Osteocyte (in vitro differentiated cells): Measurements from ENCODE around the gene CCR2. TPM values are rescaled to one million over a fixed set of nuclear protein-coding genes. Genes with fewer than 3 reads are reported as not detected.

Source experiments
- DNase-seq: peaks from one replicate; pipeline ENCODE4 v3.0.0; 2021; ENCODE audit warnings: mixed read lengths; ENCODE audit not compliant: unreplicated experiment; ENCODE audit errors: extremely low spot score
- H3K27ac Mint-ChIP-seq: one replicate; pipeline ENCODE4 v1.8.0; 2021; ENCODE audit warnings: mild to moderate bottlenecking, mixed read lengths; ENCODE audit not compliant: unreplicated experiment
- H3K27me3 Mint-ChIP-seq: one replicate; pipeline ENCODE4 v1.8.0; 2021; ENCODE audit warnings: mixed read lengths; ENCODE audit not compliant: unreplicated experiment
- H3K36me3 Mint-ChIP-seq: one replicate; pipeline ENCODE4 v1.8.0; 2021; ENCODE audit warnings: mixed read lengths; ENCODE audit not compliant: unreplicated experiment
- H3K4me1 Mint-ChIP-seq: one replicate; pipeline ENCODE4 v1.8.0; 2021; ENCODE audit warnings: mixed read lengths; ENCODE audit not compliant: unreplicated experiment
- H3K4me3 Mint-ChIP-seq: one replicate; pipeline ENCODE4 v1.8.0; 2021; ENCODE audit warnings: mild to moderate bottlenecking, moderate library complexity, mixed read lengths; ENCODE audit not compliant: unreplicated experiment
- H3K9me3 Mint-ChIP-seq: one replicate; pipeline ENCODE4 v1.8.0; 2021; ENCODE audit warnings: mixed read lengths; ENCODE audit not compliant: unreplicated experiment
- CTCF ChIP-seq: fragments of 200-600 bp; sonication (generic); IDR thresholded peaks from 2 replicates; pipeline ENCODE4 v1.5.0; 2021; ENCODE audit warnings: antibody characterized with exemption, mild to moderate bottlenecking, moderate library complexity
- total RNA-seq: library from RNA; stranded (reverse); gene quantifications from 2 replicates; pipeline ENCODE4 v1.2.1, GENCODE V29; 2021

CCR2 gene
- total RNA-seq, 1 donor from 2014 or later, result not detected

- DNase-seq, result no peak
- Mint-ChIP-seq H3K4me1 (no peaks in the 10 kb centered on the region), H3K4me3 (no peak overlapping the region), H3K36me3 (no peaks in the 10 kb centered on the region), H3K27me3 (peaks cover 21% of the 10 kb centered on the region), H3K9me3 (peaks cover 3% of the 10 kb centered on the region), H3K27ac (no peak overlapping the region)
- no peak for TF ChIP-seq CTCF
Observed at GRCh38 chr3:46334741-46335478, 19.0 kb upstream of the CCR2 start.

GRCh38 chr3:46335541-46335940 lies 18.4 kb upstream of the CCR2 start:
- no peaks in the 10 kb centered on the region for H3K36me3 Mint-ChIP-seq
- no peak overlapping the region for H3K27ac Mint-ChIP-seq
- no peak for TF ChIP-seq CTCF
- DNase-seq, result no peak
- H3K4me1 Mint-ChIP-seq, result no peaks in the 10 kb centered on the region
- H3K9me3 Mint-ChIP-seq, result peaks cover 3% of the 10 kb centered on the region
- peaks cover 21% of the 10 kb centered on the region for H3K27me3 Mint-ChIP-seq
- no peak overlapping the region for H3K4me3 Mint-ChIP-seq

GRCh38 chr3:46337911-46338310 lies 16.0 kb upstream of the CCR2 start:
- Mint-ChIP-seq H3K4me1 (no peaks in the 10 kb centered on the region), H3K27me3 (peaks cover 14% of the 10 kb centered on the region), H3K4me3 (no peak overlapping the region), H3K36me3 (no peaks in the 10 kb centered on the region), H3K9me3 (peaks cover 3% of the 10 kb centered on the region), H3K27ac (no peak overlapping the region)
- no peak for DNase-seq
- TF ChIP-seq CTCF, result no peak

- H3K27me3 Mint-ChIP-seq, result peaks cover 14% of the 10 kb centered on the region
- no peak overlapping the region for H3K4me3 Mint-ChIP-seq
- no peaks in the 10 kb centered on the region for H3K4me1 Mint-ChIP-seq
- DNase-seq, result no peak
- no peaks in the 10 kb centered on the region for H3K36me3 Mint-ChIP-seq
- peaks cover 3% of the 10 kb centered on the region for H3K9me3 Mint-ChIP-seq
- no peak for TF ChIP-seq CTCF
- H3K27ac Mint-ChIP-seq, result no peak overlapping the region
Observed at GRCh38 chr3:46338840-46339239, 15.1 kb upstream of the CCR2 start.

GRCh38 chr3:46344476-46344875 lies 9.4 kb upstream of the CCR2 start:
- Mint-ChIP-seq H3K27ac (no peak overlapping the region), H3K27me3 (peaks cover 17% of the 10 kb centered on the region), H3K4me1 (no peaks in the 10 kb centered on the region), H3K36me3 (no peaks in the 10 kb centered on the region), H3K9me3 (no peaks in the 10 kb centered on the region), H3K4me3 (no peak overlapping the region)
- TF ChIP-seq CTCF, result no peak
- DNase-seq, result no peak
